Urinary bladder (tissue), 4 donors: ENCODE measurements around the gene ZG16. TPM values are rescaled to one million over a fixed set of nuclear protein-coding genes. Genes with fewer than 3 reads are reported as not detected.
"Not testable (repeated sequence)": the region's sequence is repeated elsewhere in the genome, so short reads cannot be mapped to it uniquely, and the experiment has no call there.

ENCODE experiments used
- DNase-seq: peaks from one replicate; pipeline ENCODE4 v3.0.0-alpha.2; 2015; ENCODE audit errors: extremely low spot score
- H3K27ac ChIP-seq: one replicate; pipeline ENCODE4 v1.5.1; 2013; ENCODE audit warnings: low read depth, mild to moderate bottlenecking, moderate library complexity
- H3K36me3 ChIP-seq: one replicate; pipeline ENCODE4 v1.6.1; 2013; ENCODE audit warnings: mild to moderate bottlenecking, moderate library complexity; ENCODE audit not compliant: insufficient read depth
- H3K4me1 ChIP-seq: one replicate; pipeline ENCODE4 v1.6.1; 2013; ENCODE audit warnings: mild to moderate bottlenecking, moderate library complexity; ENCODE audit not compliant: insufficient read depth
- H3K4me3 ChIP-seq: one replicate; pipeline ENCODE4 v1.5.1; 2013; ENCODE audit warnings: low read depth, low read length
- WGBS: extraction: QIAGEN DNeasy Blood & Tissue Kit; methylation state at CpG from one replicate; pipeline ENCODE4 v1.1.7; 2013; 5-methylcytosine and 5-hydroxymethylcytosine counted together
- polyA plus RNA-seq: library from polyadenylated mRNA; stranded (reverse); fragments of 200-250 nt; gene quantifications from one replicate; pipeline ENCODE4 v1.2.3, GENCODE V29; 2013
- total RNA-seq: library from RNA; depleted of rRNA; stranded (reverse); fragments of >200 nt; gene quantifications from one replicate; pipeline ENCODE4 v1.2.3, GENCODE V29; 2014
- donor health status: healthy with polysubstance abuse.
- donor health status: healthy.

Gene ZG16
- total and polyA plus RNA-seq, 2 donors: not detected

DNA sequence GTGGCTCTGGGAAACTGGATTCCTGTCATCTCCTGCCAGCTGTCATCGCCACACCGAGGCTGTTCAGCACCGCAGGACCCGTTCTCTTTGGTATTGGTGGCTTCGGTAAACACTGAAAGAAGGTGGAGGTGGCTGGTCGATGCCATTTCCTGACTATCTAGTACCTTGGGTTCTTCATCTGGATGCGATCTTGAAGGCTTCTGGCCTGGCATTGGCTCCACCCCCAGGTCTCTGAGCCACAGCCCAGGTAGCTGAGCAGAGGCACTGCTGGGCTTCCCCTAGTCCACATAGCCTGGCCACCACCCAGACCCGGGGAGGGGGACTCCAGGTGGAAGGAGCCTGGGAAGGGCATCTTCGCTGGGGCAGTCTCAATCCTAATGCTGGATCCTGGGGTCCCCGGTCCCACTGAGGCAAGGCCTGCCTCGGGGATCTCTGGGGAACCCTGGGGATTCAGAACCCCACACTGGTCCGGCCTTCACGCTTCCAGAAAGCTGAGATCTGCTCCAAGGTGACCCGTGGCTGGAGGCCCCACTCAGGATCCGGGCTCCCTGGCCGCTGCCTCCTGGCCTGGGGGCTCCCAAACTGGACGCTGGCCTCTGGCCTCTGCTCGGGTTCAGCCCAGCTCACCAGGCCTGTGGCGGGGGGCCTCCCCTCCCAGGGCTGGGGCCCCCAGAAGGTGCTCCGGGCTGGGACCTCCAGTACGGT is 34.1 kb upstream of the ZG16 start:
- H3K36me3 ChIP-seq: no peaks in the 10 kb centered on the region
- H3K4me1 ChIP-seq: no peaks in the 10 kb centered on the region
- no peak for DNase-seq
- WGBS: 83% methylated on average over 21 of the region's 21 CpGs
- no peak overlapping the region for H3K4me3 ChIP-seq
- H3K27ac ChIP-seq: no peak overlapping the region

DNA sequence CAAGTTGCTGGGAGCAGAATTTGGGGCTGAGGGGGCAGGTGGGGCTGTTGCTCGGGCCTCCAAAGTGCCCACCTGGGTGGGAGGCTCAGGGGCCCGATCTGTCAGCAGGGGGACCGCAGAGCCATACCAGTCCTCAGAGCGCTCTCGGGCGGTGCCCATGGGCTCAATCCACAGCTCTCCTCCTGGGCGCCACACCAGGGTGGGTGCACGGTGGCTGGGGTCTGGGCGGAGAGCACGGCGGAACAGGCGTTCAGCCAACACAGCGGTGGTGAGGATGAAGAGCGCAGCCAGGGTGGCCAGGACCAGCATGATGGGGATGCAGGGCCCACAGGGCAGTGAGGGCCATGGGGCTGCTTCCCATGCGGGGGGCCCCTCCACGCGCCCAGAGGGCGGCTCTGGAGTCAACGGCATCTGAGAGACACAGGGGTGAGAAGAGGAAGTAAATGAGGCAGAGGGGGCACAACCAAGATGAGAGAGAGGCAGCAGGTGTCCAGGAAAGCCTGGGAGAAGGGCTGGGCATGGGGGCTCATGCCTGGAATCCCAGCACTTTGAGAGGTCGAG is 33.4 kb upstream of the ZG16 start:
- no peak for DNase-seq
- no peak overlapping the region for H3K4me3 ChIP-seq
- H3K36me3 ChIP-seq: no peaks in the 10 kb centered on the region
- 83% methylated on average over 20 of the region's 20 CpGs for WGBS
- H3K27ac ChIP-seq: no peak overlapping the region
- H3K4me1 ChIP-seq: no peaks in the 10 kb centered on the region

GRCh38 chr16:29745121-29745852 is 32.8 kb upstream of the ZG16 start:
- peak overlapping the region; percentile 34 for H3K4me3 ChIP-seq
- H3K4me1 ChIP-seq: no peaks in the 10 kb centered on the region
- no peaks in the 10 kb centered on the region for H3K36me3 ChIP-seq
- no peak overlapping the region for H3K27ac ChIP-seq
- no peak for DNase-seq
- 70% methylated on average over 16 of the region's 16 CpGs for WGBS

- no peaks in the 10 kb centered on the region for H3K4me1 ChIP-seq
- H3K36me3 ChIP-seq: no peaks in the 10 kb centered on the region
- 71% methylated on average over 12 of the region's 12 CpGs for WGBS
- peak within 1 kb of the TSS; percentile 34 for H3K4me3 ChIP-seq
- no peak within 1 kb of the TSS for H3K27ac ChIP-seq
- peak; percentile 42 for DNase-seq
These were observed 32.2 kb upstream of the ZG16 start, which contains the start of gene C16orf54 for GRCh38 chr16:29745853-29746345. C16orf54 (minus strand) TSS chr16:29745990; CDS start chr16:29744951, 1,039 bp downstream.

DNA sequence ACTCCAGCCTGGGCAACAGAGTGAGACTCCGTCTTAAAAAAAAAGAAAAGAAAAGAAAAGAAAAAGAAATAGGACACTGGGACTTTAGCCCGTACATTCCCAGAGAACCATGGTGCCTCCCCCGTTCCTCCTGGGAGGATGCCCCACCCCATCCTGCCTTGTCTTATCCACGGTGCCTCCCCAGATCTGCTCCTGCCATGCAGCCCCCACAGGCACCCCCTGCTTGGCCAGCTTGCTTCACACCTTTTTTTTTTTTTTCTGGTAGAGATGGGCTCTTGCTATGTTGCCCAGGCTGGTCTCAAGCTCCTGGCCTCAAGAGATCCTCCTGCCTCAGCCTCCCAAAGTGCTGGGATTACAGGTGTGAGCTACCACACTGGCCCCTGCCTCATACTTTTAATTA is 31.5 kb upstream of the ZG16 start:
- not testable (repeated sequence) for H3K4me3 ChIP-seq, H3K36me3 ChIP-seq, DNase-seq, H3K27ac ChIP-seq, H3K4me1 ChIP-seq
- WGBS: 68% methylated on average over 4 of the region's 4 CpGs

DNA sequence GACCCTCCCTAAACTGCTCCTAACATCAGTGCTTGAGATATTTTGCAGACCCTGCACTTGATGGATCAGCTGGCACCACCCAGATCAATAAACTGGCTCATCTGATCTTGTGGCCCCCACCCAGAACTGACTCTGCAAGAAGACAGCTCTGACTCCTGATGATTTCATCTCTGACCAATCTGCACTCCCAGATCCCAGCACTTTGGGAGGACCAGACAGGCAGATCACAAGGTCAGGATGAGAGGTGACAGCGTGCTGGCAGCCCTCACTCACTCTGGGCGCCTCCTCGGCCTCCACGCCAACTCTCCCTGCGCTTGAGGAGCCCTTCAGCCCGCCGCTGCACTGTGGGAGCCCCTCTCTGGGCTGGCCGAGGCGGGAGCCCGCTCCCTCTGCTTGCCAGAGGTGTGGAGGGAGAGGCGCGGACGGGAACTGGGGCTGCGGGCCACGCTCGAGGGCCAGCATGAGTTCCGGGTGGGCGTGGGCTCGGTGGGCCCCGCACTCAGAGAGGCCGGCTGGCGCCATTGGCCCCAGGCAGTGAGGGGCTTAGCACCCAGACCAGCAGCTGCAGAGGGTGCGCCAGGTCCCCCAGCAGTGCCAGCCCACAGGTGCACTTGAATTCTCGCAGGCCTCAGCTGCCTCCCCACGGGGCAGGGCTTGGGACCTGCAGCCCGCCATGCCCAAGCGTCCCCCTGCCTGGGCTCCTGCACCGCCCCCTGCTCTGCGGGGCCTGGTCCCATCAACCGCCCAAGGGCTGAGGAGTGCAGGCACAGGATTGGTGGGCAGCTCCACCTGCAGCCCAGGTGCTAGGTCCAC is 29.9 kb upstream of the ZG16 start:
- WGBS: 96% methylated on average over 30 of the region's 30 CpGs

DNA sequence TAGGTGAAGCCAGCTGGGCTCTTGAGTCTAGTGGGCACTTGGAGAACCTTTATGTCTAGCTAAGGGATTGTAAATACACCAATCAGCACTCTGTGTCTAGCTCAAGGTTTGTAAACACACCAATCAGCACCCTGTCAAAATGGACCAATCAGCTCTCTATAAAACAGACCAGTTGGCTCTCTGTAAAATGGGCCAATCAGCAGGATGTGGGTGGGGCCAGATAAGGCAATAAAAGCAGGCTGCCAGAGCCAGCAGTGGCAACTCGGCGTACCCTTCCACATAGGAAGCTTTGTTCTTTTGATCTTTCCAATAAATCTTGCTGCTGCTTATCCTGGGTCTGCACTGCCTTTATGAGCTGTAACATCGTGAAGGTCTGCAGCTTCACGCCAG is 29.3 kb upstream of the ZG16 start:
- 30% methylated on average over 4 of the region's 4 CpGs for WGBS
- DNase-seq, H3K27ac ChIP-seq: not testable (repeated sequence)

More for the DNA sequence above, 29.9 kb upstream of the ZG16 start:
- DNase-seq: no peak
- Histone ChIP-seq H3K4me1 (no peaks in the 10 kb centered on the region), H3K36me3 (no peaks in the 10 kb centered on the region), H3K4me3 (no peak overlapping the region), H3K27ac (no peak overlapping the region)

GRCh38 chr16:29753516-29753915 is 24.5 kb upstream of the ZG16 start:
- Histone ChIP-seq H3K27ac (no peak overlapping the region), H3K4me3 (no peak overlapping the region), H3K4me1 (no peaks in the 10 kb centered on the region), H3K36me3 (no peaks in the 10 kb centered on the region)
- no peak for DNase-seq
- WGBS: 65% methylated on average over 1 of the region's 1 CpG

More for the DNA sequence above, 29.3 kb upstream of the ZG16 start:
- not testable (repeated sequence) for H3K36me3 ChIP-seq, H3K4me1 ChIP-seq, H3K4me3 ChIP-seq

GRCh38 chr16:29756654-29757053 is 21.4 kb upstream of the ZG16 start:
- Histone ChIP-seq H3K36me3 (no peaks in the 10 kb centered on the region), H3K27ac (no peak overlapping the region), H3K4me1 (no peaks in the 10 kb centered on the region), H3K4me3 (no peak overlapping the region)
- DNase-seq: no peak
- 81% methylated on average over 1 of the region's 1 CpG for WGBS

GRCh38 chr16:29757086-29757485 is 21.0 kb upstream of the ZG16 start:
- H3K4me1 ChIP-seq, H3K27ac ChIP-seq, H3K36me3 ChIP-seq, H3K4me3 ChIP-seq, DNase-seq: not testable (repeated sequence)
- 71% methylated on average over 8 of the region's 8 CpGs for WGBS

- H3K27ac ChIP-seq: no peak overlapping the region
- 61% methylated on average over 6 of the region's 6 CpGs for WGBS
- H3K4me3 ChIP-seq: no peak overlapping the region
- no peak for DNase-seq
- H3K4me1 ChIP-seq: no peaks in the 10 kb centered on the region
- no peaks in the 10 kb centered on the region for H3K36me3 ChIP-seq
These were observed 20.0 kb upstream of the ZG16 start for GRCh38 chr16:29757950-29758466.

GRCh38 chr16:29760567-29761279 is 17.3 kb upstream of the ZG16 start:
- 75% methylated on average over 9 of the region's 9 CpGs for WGBS
- DNase-seq: no peak

GRCh38 chr16:29761280-29761651 is 16.8 kb upstream of the ZG16 start:
- not testable (repeated sequence) for H3K4me3 ChIP-seq, DNase-seq, H3K4me1 ChIP-seq, H3K27ac ChIP-seq, H3K36me3 ChIP-seq
- WGBS: 71% methylated on average over 8 of the region's 8 CpGs

More at GRCh38 chr16:29760567-29761279, 17.3 kb upstream of the ZG16 start:
- no peaks in the 10 kb centered on the region for H3K4me1 ChIP-seq
- no peaks in the 10 kb centered on the region for H3K36me3 ChIP-seq
- no peak overlapping the region for H3K27ac ChIP-seq
- no peak overlapping the region for H3K4me3 ChIP-seq
